Measurements from ENCODE around the gene CPT1C.

CPT1C gene

DNA sequence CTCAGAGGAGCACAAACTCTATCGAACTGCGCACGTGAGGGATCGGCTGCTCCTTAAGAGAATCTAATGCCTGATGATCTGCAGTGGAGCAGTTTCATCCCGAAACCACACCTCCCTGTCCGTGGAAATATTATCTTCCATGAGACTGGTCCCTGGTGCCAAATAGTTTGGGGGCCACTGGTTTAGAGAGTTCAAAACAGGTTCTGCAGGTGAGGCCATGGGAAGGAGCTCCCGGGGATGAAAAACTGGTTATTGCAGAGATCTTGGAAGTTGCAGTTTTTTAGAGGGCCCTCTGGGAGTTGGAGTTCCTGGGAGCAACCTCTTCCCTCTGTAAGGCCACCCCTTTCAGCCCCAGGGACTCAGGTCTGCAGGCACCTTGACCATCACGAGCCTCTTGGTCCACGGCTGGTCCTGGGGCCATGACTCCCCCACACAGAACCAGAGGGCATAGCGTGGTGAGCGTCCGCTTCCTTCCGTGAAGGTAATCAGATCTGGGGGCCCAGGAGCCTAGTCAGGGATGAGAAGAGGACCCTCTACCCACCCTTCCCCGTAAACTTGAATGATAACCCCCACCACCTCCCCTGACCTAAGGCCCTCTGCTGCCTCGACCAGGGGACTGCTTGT, 30.5 kb upstream of the CPT1C start:
- FAIRE-seq (no peak), DNase-seq (ENCODE audit: insufficient read length, low spot score) (no peak)
- TF ChIP-seq TAF1 (IDR thresholded peaks at IDR 0.05; ENCODE audit: low read depth, low read length) (no peak), POU2F2 (IDR thresholded peaks at IDR 0.05; ENCODE audit: low read depth, low read length) (no peak), PAX5 (IDR thresholded peaks at IDR 0.05; ENCODE audit: insufficient read depth, low read length, severe bottlenecking) (no peak), POLR2AphosphoS5 (IDR thresholded peaks at IDR 0.05; ENCODE audit: low read depth, low read length) (no peak), SPI1 (IDR thresholded peaks at IDR 0.05; ENCODE audit: low read depth, low read length) (no peak), POLR2A (IDR thresholded peaks at IDR 0.05; ENCODE audit: low read depth, low read length) (no peak)

DNA sequence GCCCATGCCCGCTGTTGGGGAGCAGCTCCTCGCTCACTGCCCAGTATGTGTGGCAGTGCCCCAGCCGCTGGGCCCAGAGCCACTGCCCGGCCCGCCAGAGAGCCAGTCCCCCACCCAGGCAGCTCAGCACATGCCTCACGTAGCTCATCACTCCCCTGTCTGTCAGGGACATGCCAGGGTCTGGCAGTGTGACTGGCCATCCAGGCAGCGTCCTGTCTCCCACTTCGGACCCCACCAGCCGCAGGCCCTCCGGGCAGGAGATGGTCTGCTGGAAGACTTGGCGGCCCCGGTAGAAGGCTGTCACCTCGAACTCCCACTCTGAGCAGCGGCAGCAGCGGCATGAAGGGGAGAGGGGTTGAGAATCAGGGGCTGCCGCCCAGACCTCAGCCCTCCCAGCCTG, 28.9 kb upstream of the CPT1C start:
- no peak for FAIRE-seq
- TF ChIP-seq PAX5 (IDR thresholded peaks at IDR 0.05; ENCODE audit: insufficient read depth, low read length, severe bottlenecking) (no peak), POLR2A (IDR thresholded peaks at IDR 0.05; ENCODE audit: low read depth, low read length) (no peak), POU2F2 (IDR thresholded peaks at IDR 0.05; ENCODE audit: low read depth, low read length) (no peak), SPI1 (IDR thresholded peaks at IDR 0.05; ENCODE audit: low read depth, low read length) (no peak), POLR2AphosphoS5 (IDR thresholded peaks at IDR 0.05; ENCODE audit: low read depth, low read length) (no peak), TAF1 (IDR thresholded peaks at IDR 0.05; ENCODE audit: low read depth, low read length) (no peak)

DNA sequence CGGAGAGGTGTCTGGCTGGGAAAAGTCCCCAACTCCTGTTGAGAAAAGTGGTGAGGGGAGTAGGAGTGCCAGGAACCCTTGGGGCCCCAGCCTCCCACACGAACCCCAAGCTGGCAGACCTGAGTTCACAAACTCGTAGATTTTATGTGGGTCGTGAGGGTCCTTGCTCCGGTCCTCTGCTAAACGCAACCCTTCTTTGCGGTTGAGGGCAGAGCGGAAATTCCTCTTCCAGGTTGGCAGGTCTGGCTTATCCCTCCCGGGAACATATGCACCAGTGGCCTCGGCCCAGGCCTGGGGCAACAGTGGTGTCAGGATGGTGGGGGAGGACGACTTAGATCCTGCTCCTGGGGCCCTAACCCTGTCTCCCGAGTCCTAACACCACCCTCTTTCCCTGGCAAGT, 27.7 kb upstream of the CPT1C start:
- TF ChIP-seq POLR2AphosphoS5 (IDR thresholded peaks at IDR 0.05; ENCODE audit: low read depth, low read length) (no peak), TAF1 (IDR thresholded peaks at IDR 0.05; ENCODE audit: low read depth, low read length) (no peak), SPI1 (IDR thresholded peaks at IDR 0.05; ENCODE audit: low read depth, low read length) (no peak), POLR2A (IDR thresholded peaks at IDR 0.05; ENCODE audit: low read depth, low read length) (no peak), POU2F2 (IDR thresholded peaks at IDR 0.05; ENCODE audit: low read depth, low read length) (no peak)
- no peak for DNase-seq (ENCODE audit: insufficient read length, low spot score)
- FAIRE-seq: no peak

More for the DNA sequence above, 28.9 kb upstream of the CPT1C start:
- no peak for DNase-seq (ENCODE audit: insufficient read length, low spot score)

DNA sequence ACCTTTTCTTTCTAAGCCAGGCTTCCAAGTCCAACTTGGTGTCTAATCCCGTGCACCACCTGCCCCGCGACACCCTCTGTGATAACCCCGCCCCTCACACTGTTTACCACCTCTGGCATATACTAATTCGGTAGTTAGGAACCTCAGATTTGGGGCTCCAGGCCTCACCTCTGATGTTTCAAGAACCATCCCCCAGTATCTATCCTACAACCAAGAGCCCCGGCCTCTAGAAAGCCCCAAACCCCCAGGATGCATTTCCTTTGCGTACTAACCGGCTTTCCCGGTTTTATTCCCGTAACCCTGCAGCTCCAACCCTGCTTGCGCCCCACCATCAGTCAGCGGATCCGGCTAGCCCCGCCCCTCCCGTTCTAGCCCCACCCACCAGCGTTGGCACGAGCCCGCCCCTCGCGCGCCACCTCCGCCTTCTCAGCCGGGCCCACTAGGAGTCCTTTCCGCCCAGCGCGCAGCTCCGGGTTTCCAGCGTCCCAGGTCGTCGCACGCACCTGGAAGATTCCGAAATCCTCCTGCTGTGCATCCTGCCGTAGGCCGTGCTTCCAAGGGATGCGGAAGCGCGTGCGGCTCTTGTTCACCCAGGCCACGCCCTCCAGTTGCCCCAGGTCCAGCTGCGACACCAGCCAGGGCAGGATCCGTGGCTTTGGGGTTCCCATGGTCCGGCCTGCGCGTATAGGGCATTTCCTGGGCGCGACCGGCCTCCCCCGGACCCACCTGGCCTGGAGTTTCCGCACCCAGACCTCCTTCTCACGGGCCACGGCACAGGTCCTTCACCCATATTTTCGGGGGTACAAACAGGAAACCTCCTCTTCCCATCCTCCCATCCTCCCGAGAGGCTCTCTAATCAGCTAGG, 26.5 kb upstream of the CPT1C start:
- no peak for TF ChIP-seq POU2F2 (IDR thresholded peaks at IDR 0.05; ENCODE audit: low read depth, low read length)
- TF ChIP-seq PAX5 (IDR thresholded peaks at IDR 0.05; ENCODE audit: insufficient read depth, low read length, severe bottlenecking): no peak
- peak; percentile 61; the same call in 1 of the 2 replicates for TF ChIP-seq POLR2AphosphoS5 (IDR thresholded peaks at IDR 0.05; ENCODE audit: low read depth, low read length)
- no peak for TF ChIP-seq SPI1 (IDR thresholded peaks at IDR 0.05; ENCODE audit: low read depth, low read length)
- TF ChIP-seq POLR2A (IDR thresholded peaks at IDR 0.05; ENCODE audit: low read depth, low read length): peak; percentile 18; the same call in 1 of the 2 replicates
- FAIRE-seq: peak; percentile 91
- DNase-seq (ENCODE audit: insufficient read length, low spot score): peak; percentile 83

DNA sequence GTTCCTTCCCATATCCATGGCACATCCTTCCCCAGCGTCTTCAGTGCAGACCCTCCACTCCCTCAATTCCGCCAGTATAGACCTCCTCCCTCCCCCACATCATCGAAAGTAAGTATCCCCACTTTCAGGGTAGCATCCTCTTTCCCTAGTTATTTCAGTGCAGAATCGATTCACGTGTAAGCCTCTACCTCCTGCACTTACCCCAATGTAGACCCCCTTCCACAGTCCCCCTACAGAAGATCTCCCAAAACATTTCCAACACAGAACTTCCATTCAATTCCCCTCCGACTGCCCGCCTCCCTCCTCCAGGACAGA, 25.9 kb upstream of the CPT1C start:
- DNase-seq (ENCODE audit: insufficient read length, low spot score) (no peak), FAIRE-seq (no peak)
- TF ChIP-seq POLR2A (IDR thresholded peaks at IDR 0.05; ENCODE audit: low read depth, low read length) (no peak), POLR2AphosphoS5 (IDR thresholded peaks at IDR 0.05; ENCODE audit: low read depth, low read length) (no peak), POU2F2 (IDR thresholded peaks at IDR 0.05; ENCODE audit: low read depth, low read length) (no peak), SPI1 (IDR thresholded peaks at IDR 0.05; ENCODE audit: low read depth, low read length) (no peak), TAF1 (IDR thresholded peaks at IDR 0.05; ENCODE audit: low read depth, low read length) (no peak; the same call in 1 of the 2 replicates), PAX5 (IDR thresholded peaks at IDR 0.05; ENCODE audit: insufficient read depth, low read length, severe bottlenecking) (no peak)

DNA sequence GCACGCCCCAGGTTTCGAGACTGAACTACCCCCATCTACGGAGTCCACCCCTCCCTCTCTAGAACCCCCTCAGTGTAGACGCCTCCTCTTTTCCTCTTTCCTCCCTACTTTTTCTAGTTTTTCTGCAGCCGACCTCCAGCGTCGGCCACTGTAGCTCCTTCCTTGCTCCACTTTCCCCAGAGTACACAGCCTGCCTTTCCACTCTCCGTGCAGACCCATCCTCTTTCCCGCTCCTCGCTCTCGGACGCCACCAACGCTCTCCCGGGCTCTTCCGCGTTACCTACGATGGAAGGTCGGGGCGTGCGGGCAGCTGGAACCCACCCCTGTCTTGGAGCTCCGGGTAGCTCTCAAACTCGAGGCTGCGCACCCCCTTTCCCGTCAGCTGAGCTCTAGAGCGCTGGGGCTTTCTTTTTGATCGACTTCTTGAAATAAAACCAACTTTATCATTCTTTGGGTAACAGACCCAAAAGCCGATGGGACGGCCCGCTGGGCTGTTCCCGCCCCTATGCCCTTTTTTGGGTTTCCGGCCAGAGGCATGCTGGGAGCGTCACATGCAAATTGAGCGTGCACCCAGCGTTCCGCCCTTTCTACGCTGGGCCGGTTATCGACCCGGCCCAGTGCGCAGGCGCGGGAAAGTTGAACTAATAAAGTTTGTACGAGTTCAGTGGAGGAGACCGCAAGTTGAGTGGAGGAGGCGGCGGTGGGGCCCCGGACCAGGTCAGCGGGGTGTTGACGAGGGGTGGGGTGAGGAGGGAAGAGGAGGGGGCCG, 25.4 kb upstream of the CPT1C start, which contains the start of the genes BCL2L12 and IRF3:
Gene BCL2L12, plus strand, starts transcription at position 583 of the 769 bp plus-strand sequence. CDS start 760 bp downstream, outside the sequence.
Gene IRF3, minus strand, starts transcription at position 507 of the 769 bp plus-strand sequence. CDS start 1,019 bp downstream, outside the sequence.
- TF ChIP-seq SPI1 (IDR thresholded peaks at IDR 0.05; ENCODE audit: low read depth, low read length) (no peak), TAF1 (IDR thresholded peaks at IDR 0.05; ENCODE audit: low read depth, low read length) (peak; percentile 64), POLR2A (IDR thresholded peaks at IDR 0.05; ENCODE audit: low read depth, low read length) (peak; percentile 63; the same call in 1 of the 2 replicates), POU2F2 (IDR thresholded peaks at IDR 0.05; ENCODE audit: low read depth, low read length) (peak; percentile 99), PAX5 (IDR thresholded peaks at IDR 0.05; ENCODE audit: insufficient read depth, low read length, severe bottlenecking) (no peak), POLR2AphosphoS5 (IDR thresholded peaks at IDR 0.05; ENCODE audit: low read depth, low read length) (no peak; the same call in 1 of the 2 replicates)
- FAIRE-seq (peak; percentile 98), DNase-seq (ENCODE audit: insufficient read length, low spot score) (peak; percentile 96)

DNA sequence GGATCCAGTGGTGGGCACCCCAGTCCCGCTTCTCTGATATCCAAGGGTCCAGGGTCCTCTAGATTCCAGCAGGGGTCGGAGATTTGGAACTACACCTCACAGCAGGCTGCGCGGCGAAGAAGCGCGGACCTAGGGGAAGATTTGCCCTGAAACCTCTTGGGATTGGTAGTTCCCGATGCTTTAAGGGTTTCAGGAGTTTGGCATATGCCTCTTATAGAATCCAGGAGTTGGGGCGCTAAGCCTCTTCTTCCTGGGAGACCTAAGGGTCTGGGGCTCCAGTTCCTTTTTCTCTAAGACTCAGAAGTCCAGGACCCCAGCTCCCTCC, 24.8 kb upstream of the CPT1C start:
- no peak for FAIRE-seq
- TF ChIP-seq POU2F2 (IDR thresholded peaks at IDR 0.05; ENCODE audit: low read depth, low read length) (no peak), SPI1 (IDR thresholded peaks at IDR 0.05; ENCODE audit: low read depth, low read length) (no peak), TAF1 (IDR thresholded peaks at IDR 0.05; ENCODE audit: low read depth, low read length) (no peak), PAX5 (IDR thresholded peaks at IDR 0.05; ENCODE audit: insufficient read depth, low read length, severe bottlenecking) (no peak), POLR2AphosphoS5 (IDR thresholded peaks at IDR 0.05; ENCODE audit: low read depth, low read length) (no peak), POLR2A (IDR thresholded peaks at IDR 0.05; ENCODE audit: low read depth, low read length) (no peak)
- DNase-seq (ENCODE audit: insufficient read length, low spot score): no peak

DNA sequence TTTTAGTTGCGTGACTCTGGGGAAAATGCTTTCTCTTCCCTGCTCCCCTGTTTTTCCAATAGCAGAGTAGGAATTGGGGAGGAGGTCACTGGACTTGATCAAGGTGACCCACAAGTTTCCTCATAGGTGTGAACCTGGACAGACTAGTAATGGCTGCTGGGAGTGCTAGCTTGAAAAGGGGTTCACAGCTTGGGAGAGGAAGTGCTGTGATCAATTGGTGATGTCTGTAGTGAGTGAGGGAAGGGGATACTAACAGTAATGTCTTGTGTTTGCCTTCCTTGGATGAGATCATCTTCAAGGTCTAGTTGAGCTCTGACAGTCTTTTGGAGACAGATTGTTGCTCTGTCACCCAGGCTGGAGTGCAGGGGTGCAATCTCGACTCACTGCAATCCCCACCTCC, 23.4 kb upstream of the CPT1C start:
- no peak for DNase-seq (ENCODE audit: insufficient read length, low spot score)
- FAIRE-seq: no peak
- no peak for TF ChIP-seq POLR2A (IDR thresholded peaks at IDR 0.05; ENCODE audit: low read depth, low read length)
- no peak for TF ChIP-seq PAX5 (IDR thresholded peaks at IDR 0.05; ENCODE audit: insufficient read depth, low read length, severe bottlenecking)
- TF ChIP-seq SPI1 (IDR thresholded peaks at IDR 0.05; ENCODE audit: low read depth, low read length): peak; percentile 56

DNA sequence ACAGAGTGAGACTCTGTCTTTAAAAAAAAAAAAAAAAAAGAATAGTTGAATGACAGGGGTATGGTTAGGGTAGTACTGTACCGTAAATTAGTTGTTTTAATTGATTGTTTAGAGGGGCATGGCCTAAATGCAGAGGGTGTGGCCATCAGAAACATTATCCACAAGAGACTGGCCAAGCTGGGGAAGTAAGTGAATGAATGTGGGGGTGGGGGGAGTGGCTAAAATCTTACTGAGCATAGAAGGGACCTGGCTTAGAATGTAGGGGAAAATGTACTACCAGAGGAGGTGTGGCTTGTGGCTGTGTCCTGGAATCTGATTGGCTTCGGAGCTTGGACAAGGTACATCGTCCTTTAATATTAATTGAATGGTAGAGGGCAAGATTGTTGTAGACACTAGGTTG, 21.4 kb upstream of the CPT1C start:
- no peak for TF ChIP-seq TAF1 (IDR thresholded peaks at IDR 0.05; ENCODE audit: low read depth, low read length)
- TF ChIP-seq POU2F2 (IDR thresholded peaks at IDR 0.05; ENCODE audit: low read depth, low read length): no peak
- TF ChIP-seq POLR2AphosphoS5 (IDR thresholded peaks at IDR 0.05; ENCODE audit: low read depth, low read length): no peak
- TF ChIP-seq PAX5 (IDR thresholded peaks at IDR 0.05; ENCODE audit: insufficient read depth, low read length, severe bottlenecking): no peak
- no peak for TF ChIP-seq SPI1 (IDR thresholded peaks at IDR 0.05; ENCODE audit: low read depth, low read length)
- TF ChIP-seq POLR2A (IDR thresholded peaks at IDR 0.05; ENCODE audit: low read depth, low read length): no peak
- FAIRE-seq: no peak
- no peak for DNase-seq (ENCODE audit: insufficient read length, low spot score)
